Aorta (tissue), 5 donors: ENCODE measurements around the gene MAPK8. TPM values are rescaled to one million over a fixed set of nuclear protein-coding genes. Genes with fewer than 3 reads are reported as not detected.
A peak's percentile ranks its signal among the peaks of the same experiment; 100 is the strongest.

Source experiments
- ATAC-seq: fragments of 200-7000 bp; cut with Tn5 transposase; one replicate; pipeline ENCODE4 v1.9.1; 2022; ENCODE audit warnings: moderate library complexity; ENCODE audit not compliant: low FRiP score
- DNase-seq, 2 donors: peaks; one replicate each; pipeline ENCODE4 v3.0.0-alpha.2; 2020
- H3K27ac ChIP-seq, 2 donors: one replicate each; pipeline ENCODE4 v1.5.1; 2013; ENCODE audit warnings: low read length in 2 of 2, mild to moderate bottlenecking in 2 of 2, moderate library complexity in 2 of 2, control low read depth in 1 of 2, inconsistent platforms in 1 of 2, low read depth in 1 of 2
- H3K27me3 ChIP-seq, 2 donors: one replicate each; pipeline ENCODE4 v1.6.1; 2013; ENCODE audit warnings: control low read depth in 1 of 2, low read length in 1 of 2, mild to moderate bottlenecking in 1 of 2, moderate library complexity in 1 of 2; ENCODE audit not compliant: insufficient read depth in 2 of 2, control insufficient read depth in 1 of 2
- H3K36me3 ChIP-seq, 2 donors: one replicate each; pipeline ENCODE4 v1.6.1; 2013; ENCODE audit warnings: control low read depth in 1 of 2, low read length in 1 of 2, mild to moderate bottlenecking in 1 of 2; ENCODE audit not compliant: insufficient read depth in 2 of 2, control insufficient read depth in 1 of 2
- H3K4me1 ChIP-seq, 2 donors: one replicate each; pipeline ENCODE4 v1.6.1; 2013; ENCODE audit warnings: low read length in 2 of 2, control low read depth in 1 of 2, mild to moderate bottlenecking in 1 of 2, moderate library complexity in 1 of 2; ENCODE audit not compliant: insufficient read depth in 2 of 2, control insufficient read depth in 1 of 2
- H3K4me3 ChIP-seq, 2 donors: one replicate each; pipeline ENCODE4 v1.5.1; 2013; ENCODE audit warnings: low read length in 2 of 2, control low read depth in 1 of 2, mild to moderate bottlenecking in 1 of 2
- H3K9me3 ChIP-seq: one replicate; pipeline ENCODE4 v1.6.1; 2013; ENCODE audit warnings: mild to moderate bottlenecking, low read length; ENCODE audit not compliant: control insufficient read depth
- WGBS, 2 donors: extraction: QIAGEN DNeasy Blood & Tissue Kit; methylation state at CpG; one replicate each; pipeline ENCODE4 v1.1.7; 2013; 5-methylcytosine and 5-hydroxymethylcytosine counted together
- intact Hi-C, 2 donors: fragments of 100-400 bp; cut with DNase I; formaldehyde crosslinking; loops; one replicate each; pipeline versions ENCODE4 v1.14.2 to v1.15.0; 2022
- polyA plus RNA-seq, 2 donors: library from polyadenylated mRNA; stranded (reverse); fragments of 200-250 nt; gene quantifications; one replicate each; pipeline ENCODE4 v1.2.3, GENCODE V29; 2013
- total RNA-seq, 2 donors: library from RNA; stranded (reverse); fragmentation: NEBNext Ultra II Directional; extraction: Animal tissue kit (Norgen Biotek cat#: 25700); gene quantifications; one replicate each; pipeline ENCODE4 v1.2.1, GENCODE V29; 2021
- donor health status: healthy with polysubstance abuse.
- donor health status: Bipolar disorder and iron deficiency.
- donor health status: DM: no; HTN: no; CAD: no.
- donor health status: DM: no; HTN: no; CAD: no.
- donor health status: DM: yes; HTN: yes; CAD: no.

MAPK8 gene
- total and polyA plus RNA-seq, 4 donors = 7.8 to 38.9 (median 26.7) TPM

DNA sequence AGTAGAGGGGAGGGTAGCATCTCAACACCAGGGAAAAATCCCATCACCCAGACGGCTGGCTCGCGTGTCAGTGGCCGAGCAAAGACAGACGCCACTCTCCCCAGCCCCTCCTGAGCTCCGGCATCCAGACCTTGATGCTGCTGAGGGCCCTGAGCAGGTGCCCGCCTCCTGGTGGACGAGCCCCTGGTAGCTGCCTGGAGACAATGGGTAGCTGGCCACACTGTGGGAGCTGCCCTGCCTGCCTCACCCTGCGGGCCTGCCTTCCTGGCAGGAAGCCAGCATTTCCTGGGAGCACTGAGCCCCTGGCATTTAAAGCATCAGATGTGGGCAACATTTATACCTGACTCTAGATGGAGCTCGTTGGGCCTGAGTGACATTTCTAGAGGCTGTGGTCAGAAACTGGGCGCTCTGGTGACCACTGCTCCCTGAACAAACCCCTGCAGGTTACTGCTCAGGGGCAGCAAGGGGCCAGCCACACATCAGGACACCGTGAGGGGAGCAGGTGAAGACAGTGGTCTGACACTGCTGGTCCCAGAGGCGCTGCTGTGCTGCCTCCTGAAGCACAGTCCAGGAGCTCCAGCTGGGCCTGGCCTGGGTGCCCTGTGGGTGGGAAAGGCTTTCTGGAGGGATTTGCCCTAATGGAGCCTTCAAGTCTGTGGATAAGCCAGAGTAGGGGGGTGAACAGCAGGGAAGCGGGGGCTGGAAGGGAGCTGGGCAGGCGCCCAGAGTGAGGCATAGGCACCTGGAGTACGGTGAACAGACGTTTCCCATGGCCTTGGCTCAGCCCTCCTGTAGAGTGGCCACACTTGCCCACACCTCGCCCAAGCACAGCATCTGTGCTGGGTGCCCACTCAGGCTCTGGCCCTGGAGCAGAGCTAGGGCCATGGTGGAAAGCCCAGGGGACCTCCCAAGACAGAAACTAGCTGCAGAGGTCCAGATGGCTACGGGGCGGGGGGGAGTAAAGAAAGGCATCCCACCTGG is 138.7 kb downstream of the MAPK8 start:
- no peaks in the 10 kb centered on the region for H3K9me3 ChIP-seq
- no peaks in the 10 kb centered on the region for H3K4me1 ChIP-seq
- H3K27me3 ChIP-seq = no peaks in the 10 kb centered on the region
- no peak overlapping the region for H3K4me3 ChIP-seq
- no peaks in the 10 kb centered on the region for H3K36me3 ChIP-seq
- peak; percentile 22 to 62 for DNase-seq
- no peak for ATAC-seq
- H3K27ac ChIP-seq = no peak overlapping the region
- 79 to 83% methylated on average over 18 to 20 of the region's 20 CpGs for WGBS, 2 donors
- intact Hi-C loops = no loop called here

DNA sequence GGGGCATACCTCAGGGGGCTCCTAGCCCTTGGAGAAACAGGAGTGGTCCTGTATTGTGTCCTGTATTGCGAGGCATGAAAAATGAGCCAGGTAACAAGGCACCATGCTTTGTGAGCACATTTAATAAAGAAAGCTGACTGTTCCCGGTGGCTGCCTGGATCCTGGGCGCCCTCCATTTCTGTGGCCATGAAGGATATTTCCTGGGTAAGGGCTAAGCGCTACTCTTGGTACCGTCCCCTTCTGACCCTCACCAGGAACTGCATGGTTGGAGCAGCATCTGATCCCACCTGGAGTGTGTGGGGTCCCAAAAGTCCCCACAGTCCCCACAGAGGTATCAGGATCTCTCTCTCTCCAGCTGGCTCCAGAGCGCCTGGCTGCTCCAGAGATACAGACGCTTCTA is 139.5 kb downstream of the MAPK8 start:
- ATAC-seq (no peak), DNase-seq (no peak)
- intact Hi-C loops = no loop called here
- no peak overlapping the region for H3K4me3 ChIP-seq
- 90 to 95% methylated on average over 7 of the region's 7 CpGs for WGBS, 2 donors
- no peak overlapping the region for H3K27ac ChIP-seq
- H3K27me3 ChIP-seq = no peaks in the 10 kb centered on the region
- no peaks in the 10 kb centered on the region for H3K4me1 ChIP-seq
- H3K36me3 ChIP-seq = no peaks in the 10 kb centered on the region
- no peaks in the 10 kb centered on the region for H3K9me3 ChIP-seq

DNA sequence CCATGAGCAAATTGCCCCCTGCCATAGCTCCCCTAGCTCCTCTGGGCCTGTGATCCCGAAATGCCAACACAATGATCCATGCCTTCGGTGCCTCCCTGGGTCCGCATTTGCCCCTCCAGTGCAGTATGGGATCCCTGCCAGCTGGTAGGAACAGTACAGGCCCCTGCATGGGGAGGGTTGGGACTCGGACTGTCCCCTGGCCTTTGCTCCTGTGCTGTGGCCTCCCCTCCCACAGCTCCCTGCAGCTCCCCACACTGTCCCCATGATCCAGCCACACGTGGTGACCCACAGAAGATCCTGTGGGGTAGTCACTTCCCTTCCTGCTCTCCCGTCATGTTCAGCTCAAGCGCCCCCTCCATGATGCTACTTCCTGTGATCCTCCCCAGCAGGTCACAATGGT is 140.3 kb downstream of the MAPK8 start:
- Histone ChIP-seq H3K27me3 (no peaks in the 10 kb centered on the region), H3K4me1 (no peaks in the 10 kb centered on the region), H3K36me3 (no peaks in the 10 kb centered on the region), H3K4me3 (no peak overlapping the region), H3K27ac (no peak overlapping the region), H3K9me3 (no peaks in the 10 kb centered on the region)
- no peak for ATAC-seq
- intact Hi-C loops = no loop called here
- WGBS, 2 donors = 90% methylated on average over 7 of the region's 7 CpGs
- peak; percentile 44 to 51 for DNase-seq

DNA sequence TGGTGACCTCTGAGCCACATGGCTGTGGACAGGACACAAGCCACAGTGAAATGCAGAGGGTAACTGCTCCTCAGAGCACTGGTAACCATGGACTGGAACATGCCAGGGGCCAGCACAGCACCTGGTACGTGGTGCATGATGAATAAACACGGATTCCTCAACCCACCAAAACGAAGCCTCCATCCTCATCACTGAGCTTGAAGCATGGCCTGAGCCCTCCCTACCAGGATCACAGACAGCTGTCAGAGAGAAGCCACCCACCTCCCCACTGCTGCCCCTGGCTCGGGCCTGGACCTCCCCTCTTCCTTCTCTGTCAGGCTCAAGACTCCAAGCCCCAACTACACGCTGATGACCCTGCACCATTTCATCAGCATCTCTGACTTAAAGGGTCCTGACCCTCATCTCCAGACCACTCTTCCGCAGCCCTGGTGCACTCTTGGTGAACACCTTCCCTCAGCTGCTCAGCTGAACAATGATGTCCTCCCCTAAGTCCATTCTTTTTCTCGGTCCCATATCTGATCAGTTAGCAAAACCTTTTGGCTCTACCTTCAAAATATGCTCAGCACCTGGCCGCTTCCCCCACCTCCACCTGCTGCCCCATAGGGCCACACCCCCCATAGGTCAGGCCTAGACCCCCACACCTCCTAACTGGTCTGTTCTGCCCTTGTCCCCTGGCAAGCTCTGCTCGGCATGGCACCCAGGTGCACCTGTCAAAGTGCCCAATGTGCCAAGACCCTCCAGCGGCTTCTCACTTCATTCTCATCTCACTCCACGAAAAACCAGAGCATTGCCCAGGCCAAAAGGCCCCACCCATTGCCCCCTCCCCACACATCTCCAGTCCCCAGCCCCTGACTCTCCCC is 141.1 kb downstream of the MAPK8 start:
- Histone ChIP-seq H3K27ac (no peak overlapping the region), H3K4me1 (no peaks in the 10 kb centered on the region), H3K27me3 (no peaks in the 10 kb centered on the region), H3K36me3 (no peaks in the 10 kb centered on the region), H3K4me3 (no peak overlapping the region), H3K9me3 (no peaks in the 10 kb centered on the region)
- peak; percentile 36 to 70 for DNase-seq
- 93 to 96% methylated on average over 11 of the region's 11 CpGs for WGBS, 2 donors
- intact Hi-C loops = no loop called here
- ATAC-seq = no peak

DNA sequence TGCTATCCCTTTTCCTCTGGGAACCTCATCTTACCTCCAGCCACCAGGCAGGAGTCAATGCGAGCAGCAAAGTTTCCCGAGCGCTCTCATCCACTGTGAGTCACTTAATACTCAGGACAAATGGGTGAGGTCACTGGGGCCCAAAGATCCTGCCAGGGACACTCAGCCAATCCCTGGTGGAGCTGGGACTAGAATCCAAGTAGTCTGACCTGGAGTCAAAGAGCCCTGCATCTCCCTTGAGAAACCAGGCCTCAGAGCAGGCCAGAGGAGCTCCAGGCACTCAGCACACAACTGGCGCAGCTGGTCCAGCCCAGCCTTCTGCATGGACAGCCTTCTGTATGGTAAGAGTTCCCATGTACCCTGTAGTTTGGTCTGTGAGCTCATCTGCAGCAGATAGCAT is 142.3 kb downstream of the MAPK8 start:
- Histone ChIP-seq H3K36me3 (no peaks in the 10 kb centered on the region), H3K4me3 (no peak overlapping the region), H3K27me3 (no peaks in the 10 kb centered on the region), H3K27ac (no peak overlapping the region), H3K9me3 (no peaks in the 10 kb centered on the region), H3K4me1 (no peaks in the 10 kb centered on the region)
- DNase-seq (peak in 1 of 2 donors; percentile 22), ATAC-seq (no peak)
- intact Hi-C loops = no loop called here
- WGBS, 2 donors = 60 to 70% methylated on average over 4 of the region's 4 CpGs

DNA sequence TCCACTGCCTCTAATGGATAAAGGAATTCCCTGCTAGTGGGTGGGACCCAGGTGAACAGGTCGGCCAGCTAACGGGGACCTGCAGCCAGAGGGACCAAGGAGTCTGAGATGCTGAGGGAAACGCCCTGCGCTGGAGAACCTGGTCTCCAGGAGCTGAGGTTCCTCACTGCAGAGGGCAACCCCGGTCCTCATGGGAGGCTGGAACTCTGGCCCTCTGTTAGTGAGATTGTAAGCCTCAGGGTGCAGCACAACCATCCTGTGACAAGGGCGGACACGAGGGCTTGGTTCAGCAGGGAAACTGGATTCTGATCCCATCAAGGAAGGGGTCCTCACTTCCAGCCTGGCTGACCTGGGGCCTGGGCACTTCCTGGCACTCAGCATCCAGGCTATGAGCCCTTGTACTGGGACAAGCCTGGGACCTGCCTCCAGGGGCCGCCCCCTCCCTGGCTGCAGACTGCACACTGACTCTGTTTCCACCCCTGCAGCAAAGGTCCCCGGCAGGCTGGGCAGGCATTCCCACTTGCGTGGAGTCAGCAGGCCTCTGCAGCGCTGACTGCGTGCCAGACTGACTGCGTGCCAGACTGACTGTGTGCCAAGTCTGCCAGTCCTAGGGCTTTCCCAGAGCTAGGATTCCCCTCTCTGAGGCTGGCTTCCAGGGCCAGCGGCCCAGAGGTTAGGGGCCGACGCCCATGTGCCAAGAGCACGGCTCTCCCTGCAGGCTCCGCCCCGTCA is 143.2 kb downstream of the MAPK8 start:
- no peaks in the 10 kb centered on the region for H3K9me3 ChIP-seq
- ATAC-seq = peak; percentile 2
- no peaks in the 10 kb centered on the region for H3K4me1 ChIP-seq
- intact Hi-C loops = no loop called here
- no peaks in the 10 kb centered on the region for H3K36me3 ChIP-seq
- 40 to 45% methylated on average over 17 to 19 of the region's 19 CpGs for WGBS, 2 donors
- DNase-seq = peak in 1 of 2 donors; percentile 56
- H3K27ac ChIP-seq = no peak overlapping the region
- no peak overlapping the region for H3K4me3 ChIP-seq
- H3K27me3 ChIP-seq = no peaks in the 10 kb centered on the region

DNA sequence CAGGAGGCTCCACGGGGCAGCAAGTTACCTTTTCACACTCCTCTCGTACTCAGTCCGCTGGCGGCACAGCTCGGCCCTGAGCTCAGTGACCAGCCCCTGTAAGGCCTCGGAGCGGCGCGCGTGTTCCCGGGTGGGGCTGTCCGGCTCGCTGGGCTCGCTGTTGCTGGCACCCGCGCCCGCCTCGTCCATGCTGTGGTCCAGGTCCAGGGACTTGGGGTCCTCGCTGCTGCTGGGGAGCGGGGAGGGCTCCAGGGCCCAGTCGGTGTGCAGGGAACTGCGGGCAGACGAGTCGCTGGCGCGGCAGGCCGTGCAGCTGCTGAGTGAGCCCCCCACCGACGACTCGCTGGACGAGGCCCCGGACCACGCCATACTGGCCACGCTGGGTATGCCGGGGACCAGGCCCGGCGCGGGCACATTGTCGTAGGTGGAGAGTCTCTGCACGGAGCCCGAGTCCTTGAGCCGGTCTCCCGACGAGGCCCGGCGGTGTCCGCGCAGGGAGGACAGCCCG is 143.8 kb downstream of the MAPK8 start:
- intact Hi-C loops = no loop called here

DNA sequence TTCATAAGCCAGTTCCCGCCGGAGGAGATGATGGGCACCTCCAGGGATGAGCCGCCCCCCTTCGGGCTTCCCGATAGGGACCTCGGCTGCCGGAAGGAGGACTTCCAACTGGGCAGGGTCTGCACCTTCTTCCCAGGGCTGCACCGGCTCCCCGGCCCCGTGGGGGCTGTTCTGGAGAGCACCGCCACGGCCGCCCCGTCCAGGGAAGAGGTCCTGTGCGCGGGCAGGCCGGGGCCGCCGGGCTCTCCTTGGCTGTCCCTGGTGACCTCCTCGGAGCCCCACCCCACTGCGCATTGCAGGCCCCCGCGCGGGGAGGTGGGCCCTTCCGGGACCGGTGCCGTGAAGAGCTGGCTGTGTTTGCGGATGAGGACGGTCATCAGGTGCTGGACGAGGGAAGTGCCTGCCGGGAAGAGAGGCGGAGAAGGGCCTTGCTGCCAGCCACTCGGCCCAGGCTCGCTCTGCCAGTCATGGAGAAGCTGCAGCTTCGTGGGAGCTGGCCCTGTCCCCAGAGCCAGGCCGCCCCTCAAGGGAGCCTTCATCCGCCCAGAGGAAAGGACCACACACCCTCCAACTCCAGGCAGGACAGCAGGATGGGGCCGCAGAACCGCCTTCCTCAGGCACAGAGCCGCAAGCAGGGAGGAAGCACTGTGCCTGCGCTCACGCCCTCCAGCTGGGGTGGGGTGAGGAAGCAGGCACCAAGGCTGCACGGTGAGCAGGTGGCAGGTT is 144.4 kb downstream of the MAPK8 start:
- no peaks in the 10 kb centered on the region for H3K27me3 ChIP-seq
- WGBS, 2 donors = 95% methylated on average over 42 to 43 of the region's 43 CpGs
- no peak overlapping the region for H3K27ac ChIP-seq
- H3K4me3 ChIP-seq = no peak overlapping the region
- H3K4me1 ChIP-seq = no peaks in the 10 kb centered on the region
- H3K36me3 ChIP-seq = no peaks in the 10 kb centered on the region
- ATAC-seq (no peak), DNase-seq (peak in 1 of 2 donors; percentile 38)
- H3K9me3 ChIP-seq = no peaks in the 10 kb centered on the region
- intact Hi-C loops = no loop called here

More for the DNA sequence above, 143.8 kb downstream of the MAPK8 start:
- H3K27ac ChIP-seq = no peak overlapping the region
- WGBS, 2 donors = 76 to 81% methylated on average over 42 to 49 of the region's 49 CpGs
- no peaks in the 10 kb centered on the region for H3K4me1 ChIP-seq
- no peaks in the 10 kb centered on the region for H3K27me3 ChIP-seq
- H3K36me3 ChIP-seq = no peaks in the 10 kb centered on the region
- peak in 1 of 2 donors; percentile 41 for DNase-seq
- H3K9me3 ChIP-seq = no peaks in the 10 kb centered on the region
- ATAC-seq = no peak
- H3K4me3 ChIP-seq = no peak overlapping the region
